Measurements from ENCODE around the gene MPLKIP.
"Not testable (repeated sequence)": the region's sequence is repeated elsewhere in the genome, so short reads cannot be mapped to it uniquely, and the experiment has no call there.

MPLKIP gene

DNA sequence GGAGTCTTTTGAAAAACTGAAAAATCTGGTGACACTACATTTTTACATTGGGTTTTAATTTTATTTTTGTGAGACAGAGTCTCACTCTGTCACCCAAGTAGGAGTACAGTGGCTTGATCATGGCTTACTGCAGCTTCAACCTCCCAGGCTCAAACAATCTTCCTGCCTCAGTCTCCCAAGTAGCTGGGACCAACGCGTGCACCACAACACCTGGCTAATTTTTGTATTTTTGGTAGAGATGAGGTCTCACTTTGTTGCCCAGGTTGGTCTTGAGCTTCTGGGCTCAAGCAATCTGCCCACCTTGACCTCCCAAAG is 11.5 kb downstream of the MPLKIP start:
- DNase-seq = no peak

DNA sequence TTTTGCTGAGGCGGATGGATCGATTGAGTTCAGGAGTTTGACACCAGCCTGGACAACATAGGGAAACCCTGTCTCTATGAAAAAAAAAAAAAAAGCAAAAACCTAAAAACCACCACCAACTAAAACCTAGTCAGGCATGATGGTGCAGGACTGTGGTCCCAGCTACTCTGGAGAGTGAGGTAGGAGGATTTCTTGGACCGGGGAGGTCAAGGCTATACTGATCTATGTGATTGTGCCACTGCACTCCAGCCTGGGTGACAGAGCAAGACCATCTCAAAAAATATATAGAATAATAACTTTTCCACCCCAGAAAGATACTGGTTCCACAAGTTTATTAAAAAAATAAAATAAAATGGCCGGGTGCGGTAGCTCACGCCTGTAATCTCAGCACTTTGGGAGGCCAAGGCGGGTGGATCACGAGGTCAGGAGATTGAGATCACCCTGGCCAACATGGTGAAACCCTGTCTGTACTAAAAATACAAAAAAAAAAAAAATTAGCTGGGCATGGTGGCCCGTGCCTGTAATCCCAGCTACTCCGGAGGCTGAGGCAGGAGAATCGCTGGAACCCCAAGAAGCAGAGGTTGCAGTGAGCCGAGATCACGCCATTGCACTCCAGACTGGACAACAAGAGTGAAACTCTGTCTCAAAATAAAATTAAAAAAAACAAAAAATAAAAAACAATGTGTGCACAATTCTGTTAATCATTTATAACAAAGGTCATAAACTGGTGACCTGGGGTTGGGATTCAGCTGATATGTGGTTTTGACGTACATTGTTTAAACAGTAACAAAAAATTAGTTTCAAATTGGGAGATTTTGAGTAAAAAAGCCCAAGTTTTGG is 12.1 kb downstream of the MPLKIP start:
- DNase-seq = not testable (repeated sequence)

DNA sequence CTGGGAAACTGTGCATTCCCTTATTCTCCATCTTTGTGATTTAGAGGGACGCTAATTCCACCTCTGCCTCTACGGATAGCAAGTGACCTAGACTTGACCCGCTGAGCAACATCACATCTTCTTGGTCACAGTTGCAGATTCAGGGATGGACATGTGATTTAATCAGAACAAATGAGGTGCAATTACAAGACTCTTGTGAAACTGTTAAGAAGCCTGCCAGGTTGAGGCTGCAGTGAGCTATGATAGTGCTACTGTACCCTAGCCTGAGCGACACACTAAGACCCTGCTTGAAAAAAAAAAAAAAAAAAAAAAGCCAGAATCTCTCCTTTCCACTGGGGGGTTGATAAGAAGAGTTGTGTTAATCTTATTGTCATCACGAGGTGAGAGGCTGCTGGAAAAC is 14.4 kb downstream of the MPLKIP start:
- DNase-seq = no peak

DNA sequence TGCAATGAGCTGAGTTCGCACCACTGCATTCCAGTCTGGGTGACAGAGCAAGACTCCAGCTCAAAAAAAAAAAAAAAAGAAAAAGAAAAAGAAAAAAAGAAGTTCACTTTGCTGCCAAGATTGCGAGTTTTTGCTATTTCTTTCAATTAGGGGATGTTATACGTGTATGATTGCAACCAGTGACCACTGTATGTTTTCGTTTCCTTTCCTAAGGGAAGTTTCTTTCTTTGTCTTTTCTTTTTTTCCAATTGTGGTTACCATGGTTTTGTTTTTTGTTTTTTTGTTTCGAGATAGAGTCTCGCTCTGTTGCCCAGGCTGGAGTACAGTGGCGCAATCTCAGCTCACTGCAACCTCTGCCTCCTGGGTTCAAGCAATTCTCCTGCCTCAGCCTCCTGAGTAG is 16.2 kb downstream of the MPLKIP start:
- DNase-seq = not testable (repeated sequence)

DNA sequence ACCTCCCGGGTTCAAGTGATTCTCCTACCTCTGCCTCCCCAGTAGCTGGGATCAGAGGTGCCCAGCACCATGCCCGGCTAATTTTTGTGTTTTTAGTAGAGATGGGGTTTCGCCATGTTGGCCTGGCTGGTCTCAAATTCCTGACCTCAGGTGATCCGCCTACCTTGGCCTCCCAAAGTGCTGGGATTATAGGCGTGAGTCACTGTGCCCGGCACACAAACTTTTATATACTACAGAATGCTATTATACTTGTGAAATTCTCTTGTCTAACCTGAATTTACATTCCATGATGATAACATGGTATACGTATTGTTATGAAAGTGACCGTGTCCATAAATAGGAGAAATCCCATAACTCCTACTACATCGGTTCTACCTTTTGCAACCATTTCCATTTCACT is 17.2 kb downstream of the MPLKIP start:
- DNase-seq = not testable (repeated sequence)

DNA sequence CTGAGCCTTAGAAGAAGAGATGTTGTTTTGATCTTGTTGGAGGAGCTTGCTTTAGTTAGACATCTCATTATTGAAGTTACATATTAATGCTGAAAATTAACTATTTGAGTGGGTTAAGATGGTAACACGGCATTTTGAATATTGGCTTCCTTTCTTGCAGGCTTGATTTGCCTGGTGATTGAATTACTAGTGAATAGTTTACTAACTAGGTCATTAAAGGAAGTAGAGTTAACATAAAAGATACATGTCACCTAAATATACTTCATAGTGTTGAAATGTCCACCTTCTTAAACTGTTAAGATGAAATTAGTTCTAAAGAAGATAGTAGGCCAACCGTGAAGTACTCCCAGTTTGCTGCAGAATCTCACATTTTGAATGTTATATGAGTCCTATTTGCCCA is 18.5 kb downstream of the MPLKIP start:
- no peak for DNase-seq

DNA sequence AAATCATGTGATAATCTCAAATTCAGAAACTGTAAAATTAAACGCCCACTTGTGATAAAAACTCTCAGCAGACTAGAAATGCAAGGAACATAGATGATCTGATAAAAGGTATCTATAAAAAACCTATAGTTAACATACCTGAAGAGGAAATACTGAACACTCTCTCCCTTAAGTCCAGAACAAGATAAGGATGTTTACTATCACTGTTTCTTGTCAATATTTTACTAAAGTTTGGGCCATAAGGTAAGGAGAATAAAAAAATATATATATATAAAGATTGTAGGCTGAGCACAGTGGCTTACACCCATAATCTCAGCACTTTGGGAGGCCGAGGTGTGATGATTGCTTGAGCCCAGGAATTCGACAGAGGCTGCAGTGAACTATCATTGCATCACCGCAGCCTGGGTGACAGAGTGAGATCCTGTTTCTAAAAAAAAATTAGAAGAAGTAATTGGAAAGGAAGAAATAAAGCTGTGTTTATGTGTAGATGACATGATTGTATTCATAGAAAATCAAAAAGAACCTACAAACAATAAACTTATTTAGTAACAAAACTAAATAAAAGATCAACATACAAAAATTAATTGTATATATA is 28.4 kb downstream of the MPLKIP start:
- no peak for DNase-seq

DNA sequence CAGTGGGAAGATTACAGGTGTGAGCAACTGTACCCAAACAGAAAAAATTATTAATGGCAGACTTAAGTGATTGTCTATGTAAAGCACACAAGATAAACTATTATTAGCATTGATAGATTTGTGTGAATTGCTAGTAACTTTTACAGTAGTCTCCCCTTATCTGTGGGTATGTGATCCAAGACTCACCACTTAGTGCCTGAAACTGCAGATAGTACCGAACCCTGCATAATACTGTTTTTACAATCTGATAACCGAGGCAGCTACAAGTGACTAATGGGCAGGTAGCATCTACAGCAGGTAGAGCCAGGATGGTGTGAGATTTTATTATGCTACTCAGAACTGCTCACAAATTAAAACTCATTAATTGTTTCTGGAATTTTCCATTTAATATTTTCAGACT is 31.5 kb downstream of the MPLKIP start:
- no peak for DNase-seq

DNA sequence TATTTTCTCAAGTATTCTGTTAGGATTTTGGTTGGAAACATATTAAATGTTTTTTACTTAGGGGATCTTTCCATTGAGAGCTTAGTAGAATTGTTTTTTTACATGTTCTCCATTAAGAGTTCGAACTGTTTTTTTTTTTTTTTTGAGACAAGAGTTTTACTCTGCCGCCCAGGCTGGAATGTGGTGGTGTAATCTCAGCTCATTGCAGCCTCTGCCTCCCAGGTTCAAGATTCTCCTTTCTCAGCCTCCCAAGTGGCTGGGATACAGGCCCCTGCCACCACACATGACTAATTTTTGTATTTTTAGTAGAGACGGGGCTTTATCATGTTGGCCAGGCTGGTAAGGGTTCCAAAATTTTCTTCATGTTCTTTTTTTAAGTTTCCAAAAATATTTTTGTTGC is 33.2 kb downstream of the MPLKIP start:
- DNase-seq = no peak

DNA sequence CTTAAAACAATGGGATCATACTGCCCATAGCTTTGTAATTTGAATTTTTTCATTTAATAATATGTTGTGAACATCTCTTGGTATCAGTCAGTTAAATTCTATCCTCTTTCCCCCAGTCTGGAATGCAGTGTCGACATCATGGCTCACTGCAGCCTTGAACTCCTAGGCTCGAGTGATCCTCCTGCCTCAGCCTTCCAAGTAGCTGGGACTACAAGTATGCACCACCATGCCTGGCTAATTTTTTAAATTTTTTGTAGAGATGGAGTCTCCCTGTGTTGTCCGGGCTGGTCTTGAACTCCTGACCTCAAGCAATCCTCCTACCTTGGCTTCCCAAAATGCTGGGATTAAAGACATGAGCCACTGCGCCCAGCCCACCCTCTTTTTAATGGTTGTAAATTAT is 34.6 kb downstream of the MPLKIP start:
- no peak for DNase-seq

DNA sequence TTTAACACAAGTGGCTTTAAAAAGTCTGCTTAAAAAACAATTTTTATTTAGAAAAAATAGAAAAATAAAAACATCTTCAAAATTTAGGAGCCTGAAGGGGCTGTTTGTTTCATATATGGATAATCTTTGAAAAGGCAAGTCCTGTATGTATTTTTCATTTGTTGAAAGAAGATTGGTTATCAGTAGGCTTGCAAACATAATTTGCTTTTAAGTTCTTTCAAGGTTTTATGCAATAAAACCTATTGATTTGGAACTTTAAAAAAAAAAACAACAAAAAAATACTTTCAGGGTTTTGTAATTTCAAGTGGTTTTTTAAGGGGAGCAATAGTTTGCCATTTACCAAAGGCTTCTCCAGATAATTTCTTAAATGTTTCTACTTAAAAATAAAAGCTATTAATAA is 35.6 kb downstream of the MPLKIP start:
- DNase-seq = no peak

DNA sequence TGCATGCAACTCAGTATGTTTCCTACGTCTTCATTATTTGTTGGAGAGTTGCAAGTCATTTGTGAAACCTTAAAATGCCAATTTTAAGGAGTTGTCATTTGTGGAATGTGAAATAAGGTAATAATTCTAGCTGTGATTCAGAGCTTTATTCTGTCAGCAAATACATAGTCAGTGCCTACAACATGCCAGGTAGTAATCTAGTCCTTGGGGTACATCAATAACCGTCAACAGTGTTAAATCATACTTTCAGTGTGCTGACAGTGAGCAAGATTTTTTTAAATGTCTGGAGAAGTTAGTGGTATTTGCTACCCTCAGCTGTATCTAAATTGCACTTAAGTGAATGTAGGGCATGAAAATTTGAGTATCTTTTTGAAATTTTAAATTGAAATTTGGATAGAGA is 36.7 kb downstream of the MPLKIP start:
- DNase-seq = no peak

DNA sequence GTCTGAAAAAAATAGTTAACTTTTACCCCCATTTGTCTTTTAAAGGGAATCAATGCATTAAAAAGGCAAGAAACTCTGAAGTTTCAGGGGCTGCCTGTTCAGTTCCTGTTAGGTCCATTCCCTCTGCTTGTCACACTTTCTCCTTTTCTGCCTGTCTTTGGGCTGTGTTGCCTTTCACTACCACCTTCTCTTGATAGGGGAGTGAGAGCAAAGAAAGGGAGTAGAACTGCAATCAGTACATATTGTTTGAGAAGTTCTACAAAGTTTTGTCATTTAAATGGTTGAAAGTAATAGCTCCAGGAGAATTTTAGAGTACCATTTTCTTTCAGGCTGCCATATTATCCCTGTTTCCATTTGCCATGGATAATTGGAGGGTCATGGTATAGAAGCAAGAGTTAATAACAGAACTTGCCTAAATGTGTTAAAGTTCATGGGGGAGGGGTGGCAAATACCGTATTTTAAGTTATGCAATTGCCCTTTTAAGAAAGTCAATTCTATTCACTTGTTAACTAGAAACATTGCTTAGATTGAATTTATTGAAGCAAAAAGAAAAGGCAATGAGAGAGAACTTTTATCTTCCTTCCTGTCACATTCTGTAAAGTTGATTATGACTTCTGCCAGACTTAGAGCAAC is 38.6 kb downstream of the MPLKIP start:
- DNase-seq = no peak

DNA sequence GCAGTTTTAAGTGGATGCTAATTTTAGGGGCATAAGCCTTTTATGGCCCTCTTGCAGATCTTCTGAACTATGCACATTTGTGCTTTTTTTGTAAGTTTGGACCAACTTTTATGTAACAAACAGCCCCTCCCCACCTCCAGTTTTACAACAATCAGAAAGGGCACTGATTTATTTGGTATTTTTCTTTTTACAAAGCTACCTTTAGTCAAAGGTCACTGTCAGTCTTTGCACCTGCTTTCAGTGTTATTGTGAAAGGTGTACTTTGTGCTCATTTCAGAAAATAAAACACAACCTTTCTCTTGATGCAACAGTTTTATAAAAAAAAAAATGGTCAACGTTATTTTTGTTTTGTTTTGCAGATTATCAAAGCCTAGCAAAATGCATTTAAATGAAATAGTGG is 39.2 kb downstream of the MPLKIP start:
- no peak for DNase-seq

DNA sequence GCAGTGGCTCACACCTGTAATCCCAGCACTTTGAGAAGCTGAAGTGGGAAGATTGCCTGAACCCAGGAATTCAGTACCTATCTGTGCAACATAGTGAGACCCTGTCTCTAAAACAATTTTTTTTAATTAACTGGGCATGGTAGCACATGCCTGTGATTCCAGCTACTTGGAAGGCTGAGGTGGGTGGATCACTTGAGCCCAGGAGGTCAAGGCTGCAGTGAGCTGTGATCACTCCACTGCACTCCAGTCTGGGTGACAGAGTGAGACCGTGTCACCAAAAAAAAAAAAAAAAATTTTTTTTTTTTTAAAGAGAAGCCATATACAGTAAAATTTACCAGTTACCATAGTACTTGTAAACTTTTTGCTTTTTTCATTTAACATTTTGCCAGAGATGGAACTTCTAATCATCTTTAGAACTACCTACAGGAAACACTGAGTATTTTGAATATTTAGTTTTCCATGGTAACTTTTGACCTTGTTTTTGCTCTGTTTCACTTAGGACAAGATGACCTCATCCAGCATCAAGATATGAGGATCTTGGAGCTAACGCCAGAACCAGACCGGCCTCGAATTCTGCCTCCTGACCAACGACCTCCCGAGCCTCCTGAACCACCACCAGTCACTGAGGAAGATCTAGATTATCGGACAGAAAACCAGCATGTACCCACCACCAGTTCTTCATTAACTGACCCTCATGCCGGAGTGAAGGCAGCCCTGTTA is 40.6 kb downstream of the MPLKIP start:
- no peak for DNase-seq

DNA sequence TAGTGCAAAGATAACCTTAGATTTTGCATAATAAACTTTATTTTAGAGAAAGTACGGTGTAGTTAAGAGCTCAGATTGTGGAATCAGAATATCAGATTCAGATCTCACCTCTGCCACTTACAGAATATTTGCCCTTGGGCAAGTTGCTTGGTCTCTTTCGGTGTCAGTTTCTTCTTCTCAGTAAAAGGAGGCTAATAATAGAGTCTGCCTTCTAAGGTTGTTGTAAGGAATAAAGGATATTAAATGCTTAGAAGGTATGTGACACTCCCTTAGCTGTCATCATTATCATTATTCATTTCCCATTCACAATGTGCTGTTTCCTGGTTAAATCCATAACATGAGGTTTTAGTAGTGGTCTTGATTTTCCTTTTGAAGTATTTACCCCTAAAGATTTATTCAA is 42.2 kb downstream of the MPLKIP start:
- no peak for DNase-seq

DNA sequence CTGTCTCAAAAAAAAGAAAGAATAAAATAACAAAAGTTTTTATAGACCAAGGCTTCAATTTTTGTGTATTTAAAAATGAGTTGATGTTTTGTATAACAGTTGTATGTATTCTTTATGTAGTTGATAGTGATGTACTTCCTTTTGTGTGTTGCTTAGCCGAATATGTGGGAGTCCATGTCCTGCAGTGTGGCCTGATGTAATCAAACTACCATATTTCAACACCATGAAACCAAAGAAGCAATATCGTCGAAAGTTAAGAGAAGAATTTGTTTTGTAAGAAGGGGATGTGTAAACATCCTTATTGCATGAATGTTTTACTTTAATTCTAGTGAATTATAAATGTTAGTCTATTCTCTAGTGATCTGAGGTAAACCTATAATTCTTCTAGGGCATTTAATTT is 56.6 kb downstream of the MPLKIP start:
- DNase-seq = no peak
